HG03066 (cell line): ENCODE data around the gene ANKRD12.
"Not testable (repeated sequence)": the region's sequence is repeated elsewhere in the genome, so short reads cannot be mapped to it uniquely, and the experiment has no call there.

Experiments
- ATAC-seq: cut with Tn5 transposase; IDR thresholded peaks from one replicate; pipeline ENCODE4 v1.9.1; 2021; ENCODE audit warnings: low read depth; ENCODE audit not compliant: unreplicated experiment

ANKRD12 gene

GRCh38 chr18:9136315-9137155, at the start of gene ANKRD12:
ANKRD12 (plus strand) TSS chr18:9136781; CDS start chr18:9182433, 45,652 bp downstream.
- peak; percentile 62 for ATAC-seq

- ATAC-seq, result no peak
These were observed 49.4 kb upstream of the ANKRD12 start for GRCh38 chr18:9087144-9087543.

GRCh38 chr18:9088252-9088651, 48.3 kb upstream of the ANKRD12 start:
- no peak for ATAC-seq

GRCh38 chr18:9088727-9089126, 47.9 kb upstream of the ANKRD12 start:
- ATAC-seq, result not testable (repeated sequence)

GRCh38 chr18:9090578-9090977, 46.0 kb upstream of the ANKRD12 start:
- no peak for ATAC-seq

- ATAC-seq, result no peak
These were observed 45.5 kb upstream of the ANKRD12 start for GRCh38 chr18:9091066-9091476.

- no peak for ATAC-seq
These were observed 43.9 kb upstream of the ANKRD12 start for GRCh38 chr18:9092665-9093064.

GRCh38 chr18:9093109-9093508, 43.5 kb upstream of the ANKRD12 start:
- ATAC-seq, result not testable (repeated sequence)

GRCh38 chr18:9094307-9095226, 42.0 kb upstream of the ANKRD12 start:
- ATAC-seq, result no peak

- peak; percentile 97 for ATAC-seq
These were observed 41.1 kb upstream of the ANKRD12 start for GRCh38 chr18:9095297-9096006.

GRCh38 chr18:9096007-9096371, 40.6 kb upstream of the ANKRD12 start:
- ATAC-seq, result no peak

- ATAC-seq, result no peak
These were observed 39.9 kb upstream of the ANKRD12 start for GRCh38 chr18:9096685-9097084.

GRCh38 chr18:9097349-9097748, 39.2 kb upstream of the ANKRD12 start:
- no peak for ATAC-seq

- no peak for ATAC-seq
These were observed 35.8 kb upstream of the ANKRD12 start for GRCh38 chr18:9100796-9101195.

GRCh38 chr18:9101730-9102507, 34.7 kb upstream of the ANKRD12 start:
- peak; percentile 75 for ATAC-seq

- peak; percentile 87 for ATAC-seq
These were observed 33.8 kb upstream of the ANKRD12 start, which contains the start of gene NDUFV2 for GRCh38 chr18:9102508-9103375. NDUFV2 (plus strand) TSS chr18:9102699; CDS start chr18:9102744, 45 bp downstream.

GRCh38 chr18:9103376-9103873, 33.2 kb upstream of the ANKRD12 start:
- no peak for ATAC-seq

- no peak for ATAC-seq
These were observed 32.2 kb upstream of the ANKRD12 start for GRCh38 chr18:9104244-9104901.
